GM12891 (cell line): ENCODE results near the gene PTER.

Experiments
- DNase-seq: peaks from one replicate; pipeline ENCODE4 v3.0.0; 2011; ENCODE audit warnings: low spot score; ENCODE audit not compliant: insufficient read length
- FAIRE-seq: peaks from 2 replicates; lab custom pipeline; 2011; peaks lifted over from hg19 to GRCh38; lab: Jason Lieb, UNC
- PAX5 ChIP-seq: IDR thresholded peaks from 2 replicates; pipeline ENCODE4 v1.6.1; 2011; ENCODE audit warnings: low read length, moderate library complexity, mild to moderate bottlenecking; ENCODE audit not compliant: insufficient read depth, severe bottlenecking
- POLR2A ChIP-seq: IDR thresholded peaks from 2 replicates; pipeline ENCODE4 v1.6.1; 2011; ENCODE audit warnings: low read depth, low read length, control low read depth
- POLR2AphosphoS5 ChIP-seq: IDR thresholded peaks from 2 replicates; pipeline ENCODE4 v1.6.1; 2011; ENCODE audit warnings: low read depth, low read length, control low read depth
- POU2F2 ChIP-seq: IDR thresholded peaks from 2 replicates; pipeline ENCODE4 v1.6.1; 2011; ENCODE audit warnings: low read depth, mild to moderate bottlenecking, control low read depth, low read length, moderate library complexity
- SPI1 ChIP-seq: IDR thresholded peaks from 2 replicates; pipeline ENCODE4 v1.6.1; 2011; ENCODE audit warnings: low read depth, low read length, control low read depth
- TAF1 ChIP-seq: IDR thresholded peaks from 2 replicates; pipeline ENCODE4 v1.6.1; 2011; ENCODE audit warnings: low read depth, low read length, control low read depth

The PTER gene

GRCh38 chr10:16459423-16459939, 22.7 kb downstream of the PTER start:
- DNase-seq = no peak
- TF ChIP-seq POU2F2 (no peak), PAX5 (no peak), POLR2A (no peak), POLR2AphosphoS5 (no peak), SPI1 (no peak), TAF1 (no peak)
- FAIRE-seq = peak; percentile 43

GRCh38 chr10:16466001-16466400, 29.2 kb downstream of the PTER start:
- FAIRE-seq = no peak
- TF ChIP-seq TAF1 (no peak), POLR2AphosphoS5 (no peak), PAX5 (no peak)
- DNase-seq = no peak

DNA sequence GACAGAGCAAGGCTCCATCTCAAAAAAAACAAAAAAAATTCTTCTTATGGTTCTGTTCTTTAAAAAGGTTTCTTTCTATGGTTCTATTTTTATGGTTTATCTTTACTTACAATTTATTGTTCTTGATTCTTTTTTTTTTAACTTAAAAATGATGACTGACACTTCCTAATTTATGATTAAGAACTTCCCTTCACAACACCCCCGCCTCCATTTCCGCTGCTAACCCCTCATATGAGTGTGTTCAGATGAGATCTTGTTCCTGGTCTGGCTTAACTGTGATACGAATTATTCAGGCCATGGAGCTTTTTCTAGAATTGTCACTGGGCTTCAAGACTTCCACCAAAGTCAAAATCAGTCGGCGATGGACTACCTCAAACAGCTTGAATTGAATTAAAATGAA, 33.9 kb downstream of the PTER start:
- DNase-seq = no peak
- no peak for FAIRE-seq
- TF ChIP-seq POLR2A (no peak), PAX5 (no peak), POU2F2 (no peak), SPI1 (no peak), TAF1 (no peak), POLR2AphosphoS5 (no peak)

DNA sequence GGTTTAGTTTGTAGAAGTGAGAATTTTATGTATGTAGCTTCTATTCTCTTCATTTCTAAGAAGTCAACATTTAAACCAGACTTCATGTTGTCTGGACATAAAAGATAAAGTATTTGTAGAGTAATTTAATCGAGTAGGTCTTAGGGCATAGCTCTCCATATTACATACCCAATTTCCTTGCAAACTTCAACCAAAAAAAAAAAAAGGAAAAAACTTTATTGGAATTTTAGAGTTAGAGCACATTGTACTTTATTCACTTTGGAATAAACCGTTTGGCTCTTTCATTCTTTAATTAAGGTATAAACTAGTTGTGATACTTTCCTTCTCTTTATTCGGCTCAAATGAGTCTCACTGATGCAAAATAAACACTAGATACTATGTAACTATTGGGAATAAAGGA, 36.0 kb downstream of the PTER start:
- TF ChIP-seq SPI1 = no peak
- no peak for TF ChIP-seq PAX5
- no peak for TF ChIP-seq TAF1
- no peak for TF ChIP-seq POU2F2
- no peak for TF ChIP-seq POLR2A
- no peak for TF ChIP-seq POLR2AphosphoS5
- FAIRE-seq (no peak), DNase-seq (no peak)

DNA sequence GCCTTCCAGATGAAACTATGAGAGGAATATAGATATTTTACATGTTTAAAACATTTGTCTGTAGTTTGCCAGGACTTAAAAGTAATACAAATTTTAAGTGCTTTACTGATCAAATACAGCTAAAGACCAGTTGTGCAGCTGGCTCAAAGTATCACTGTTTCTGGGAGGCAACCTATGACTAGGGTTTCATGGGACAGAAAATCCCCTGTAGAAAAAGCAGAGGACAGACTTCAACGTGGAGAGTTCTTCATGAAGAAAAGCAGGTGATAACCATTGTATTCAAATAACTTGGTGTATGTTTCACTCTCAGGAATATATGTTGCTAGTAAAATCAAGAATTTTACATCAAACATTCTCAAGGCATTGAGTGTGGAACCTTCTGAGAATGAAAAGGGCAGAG, 40.9 kb downstream of the PTER start:
- FAIRE-seq (no peak), DNase-seq (no peak)
- TF ChIP-seq TAF1 (no peak), PAX5 (no peak), POU2F2 (no peak)

DNA sequence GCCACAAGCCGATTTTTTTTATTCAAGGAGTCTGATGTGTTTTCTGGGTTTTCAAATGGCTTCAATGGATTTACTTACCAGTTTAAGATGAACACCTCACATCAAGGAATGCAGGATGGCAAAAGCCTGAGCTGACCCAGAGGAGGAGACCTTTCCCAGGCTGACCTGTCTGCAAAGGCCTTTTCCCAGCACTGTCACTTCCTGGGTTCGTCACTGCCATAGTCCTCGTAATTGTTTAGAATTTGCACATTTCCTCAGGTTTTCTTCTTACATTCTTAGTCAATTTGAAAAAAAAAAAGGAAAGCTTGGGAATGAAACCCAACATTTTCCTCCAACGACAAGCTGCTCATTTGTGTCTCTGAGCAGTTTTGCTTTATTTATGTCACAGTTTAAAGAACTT, 42.0 kb downstream of the PTER start:
- TF ChIP-seq TAF1 (no peak), PAX5 (no peak), SPI1 (no peak), POLR2A (no peak), POU2F2 (no peak), POLR2AphosphoS5 (no peak)

GRCh38 chr10:16481052-16481728, 44.4 kb downstream of the PTER start:
- DNase-seq = no peak
- TF ChIP-seq PAX5 (no peak), SPI1 (no peak), POU2F2 (no peak), POLR2A (no peak), POLR2AphosphoS5 (no peak), TAF1 (no peak)
- FAIRE-seq = no peak

More for the DNA sequence above, 42.0 kb downstream of the PTER start:
- no peak for DNase-seq
- no peak for FAIRE-seq

DNA sequence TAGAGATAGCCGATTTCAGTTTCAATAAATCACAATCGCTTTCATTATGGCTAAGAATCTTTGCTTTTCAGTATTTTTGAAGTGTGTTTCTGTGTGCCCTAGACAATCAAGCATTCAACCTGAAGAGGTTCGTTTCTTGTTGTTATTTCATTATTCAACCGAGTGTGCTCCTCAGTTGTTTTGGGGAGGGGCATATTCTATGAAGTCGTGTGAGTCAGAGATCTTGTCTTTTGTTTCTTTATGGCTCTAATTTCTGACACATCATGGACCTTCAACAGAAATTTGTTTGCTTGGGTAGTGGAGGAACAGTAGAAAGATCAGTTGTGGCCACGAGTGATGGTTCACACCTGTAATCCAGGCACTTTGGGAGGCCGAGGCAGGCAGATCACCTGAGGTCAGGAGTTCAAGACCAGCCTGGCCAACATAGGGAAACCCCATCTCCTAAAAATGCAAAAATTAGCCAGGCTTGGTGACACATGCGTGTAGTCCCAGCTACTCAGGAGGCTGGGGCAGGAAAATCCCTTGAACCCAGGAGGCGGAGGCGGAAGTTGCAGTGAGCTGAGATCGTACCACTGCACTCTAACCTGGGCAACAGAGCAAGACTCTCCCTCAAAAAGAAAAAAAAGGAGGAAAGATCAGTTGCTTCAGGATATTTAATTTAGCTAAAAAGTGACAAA, 46.6 kb downstream of the PTER start:
- no peak for FAIRE-seq
- no peak for DNase-seq
- TF ChIP-seq POU2F2 = no peak
- TF ChIP-seq POLR2A = no peak
- no peak for TF ChIP-seq POLR2AphosphoS5
- no peak for TF ChIP-seq TAF1
- TF ChIP-seq PAX5 = no peak
- no peak for TF ChIP-seq SPI1

DNA sequence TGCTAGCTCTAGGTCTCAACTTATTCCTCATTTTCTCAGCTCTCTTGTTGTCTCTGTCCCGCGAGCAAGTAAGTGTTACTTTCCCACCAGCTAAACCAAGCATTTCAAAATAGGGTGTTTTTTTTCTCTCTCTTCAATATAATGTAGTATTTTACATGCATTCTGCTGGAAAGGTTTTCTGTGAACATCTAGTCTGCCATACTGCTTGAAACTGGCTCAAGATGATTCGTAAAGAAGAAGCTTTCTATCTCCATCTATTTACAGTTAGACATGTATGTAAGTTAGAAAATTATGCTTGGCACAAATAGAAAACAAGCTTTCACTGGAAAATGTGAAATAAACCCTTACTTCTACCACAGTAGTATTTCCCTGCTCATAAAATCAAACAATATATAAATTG, 53.7 kb downstream of the PTER start:
- FAIRE-seq (no peak), DNase-seq (no peak)
- TF ChIP-seq PAX5 (no peak), POLR2A (no peak), POLR2AphosphoS5 (no peak), SPI1 (no peak), POU2F2 (no peak), TAF1 (no peak)

DNA sequence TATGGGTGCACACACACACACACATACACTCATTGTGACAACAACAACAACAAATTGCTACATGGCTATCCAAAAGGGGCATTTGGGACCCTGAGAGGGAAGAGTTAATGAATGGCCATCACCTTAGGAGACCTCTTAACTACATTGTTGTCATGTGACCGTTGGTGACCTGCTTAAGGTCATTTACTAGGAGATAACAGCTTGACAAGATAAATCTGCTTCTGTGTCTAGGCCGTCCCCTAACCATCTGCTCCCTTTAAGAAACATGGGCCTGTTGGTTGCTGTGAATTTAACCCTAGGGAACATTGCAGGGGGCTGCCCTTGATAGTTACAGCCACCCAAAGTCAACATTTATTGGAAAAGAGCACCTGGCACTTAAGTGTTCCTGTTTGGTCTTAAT, 55.1 kb downstream of the PTER start:
- no peak for FAIRE-seq
- DNase-seq = no peak
- TF ChIP-seq SPI1 = no peak
- no peak for TF ChIP-seq POLR2A
- TF ChIP-seq POU2F2 = no peak
- no peak for TF ChIP-seq POLR2AphosphoS5
- no peak for TF ChIP-seq TAF1
- TF ChIP-seq PAX5 = no peak
